ENCODE measurements around the gene LRRC3B.

DNA sequence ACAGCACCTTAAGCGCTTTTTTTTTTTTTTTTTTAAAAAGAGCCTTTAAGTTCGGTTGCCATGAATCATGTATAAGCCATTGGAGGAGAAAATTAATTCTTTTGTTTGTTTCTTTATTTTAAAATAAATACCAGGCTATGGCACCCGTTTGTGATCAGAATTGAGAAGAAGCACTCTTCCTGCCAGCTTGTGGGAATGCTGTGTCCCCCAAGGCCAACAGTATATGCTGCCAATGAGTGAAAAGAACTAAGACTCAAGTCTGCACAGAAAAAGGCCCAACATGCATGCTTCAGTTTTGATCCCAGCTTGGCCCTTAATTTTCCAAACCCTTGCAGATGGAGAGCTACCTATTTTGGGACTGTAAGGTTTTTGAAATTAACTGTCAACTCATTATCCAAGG, 90.5 kb downstream of the LRRC3B start:
- TF ChIP-seq, protein P1, sequence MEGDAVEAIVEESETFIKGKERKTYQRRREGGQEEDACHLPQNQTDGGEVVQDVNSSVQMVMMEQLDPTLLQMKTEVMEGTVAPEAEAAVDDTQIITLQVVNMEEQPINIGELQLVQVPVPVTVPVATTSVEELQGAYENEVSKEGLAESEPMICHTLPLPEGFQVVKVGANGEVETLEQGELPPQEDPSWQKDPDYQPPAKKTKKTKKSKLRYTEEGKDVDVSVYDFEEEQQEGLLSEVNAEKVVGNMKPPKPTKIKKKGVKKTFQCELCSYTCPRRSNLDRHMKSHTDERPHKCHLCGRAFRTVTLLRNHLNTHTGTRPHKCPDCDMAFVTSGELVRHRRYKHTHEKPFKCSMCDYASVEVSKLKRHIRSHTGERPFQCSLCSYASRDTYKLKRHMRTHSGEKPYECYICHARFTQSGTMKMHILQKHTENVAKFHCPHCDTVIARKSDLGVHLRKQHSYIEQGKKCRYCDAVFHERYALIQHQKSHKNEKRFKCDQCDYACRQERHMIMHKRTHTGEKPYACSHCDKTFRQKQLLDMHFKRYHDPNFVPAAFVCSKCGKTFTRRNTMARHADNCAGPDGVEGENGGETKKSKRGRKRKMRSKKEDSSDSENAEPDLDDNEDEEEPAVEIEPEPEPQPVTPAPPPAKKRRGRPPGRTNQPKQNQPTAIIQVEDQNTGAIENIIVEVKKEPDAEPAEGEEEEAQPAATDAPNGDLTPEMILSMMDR (IDR thresholded peaks at IDR 0.05), result no peak
- TF ChIP-seq POLR2A (IDR thresholded peaks at IDR 0.05; ENCODE audit: low read depth), result no peak
- TF ChIP-seq EP300 (IDR thresholded peaks at IDR 0.05), result no peak
- no peak for TF ChIP-seq POLR2AphosphoS5 (IDR thresholded peaks at IDR 0.05)
